GM12892 (cell line): ENCODE measurements around the gene LRRC47.
"Not testable (repeated sequence)": the region's sequence is repeated elsewhere in the genome, so short reads cannot be mapped to it uniquely, and the experiment has no call there.

ENCODE experiments used
- POLR2A ChIP-seq: IDR thresholded peaks from 2 replicates; pipeline ENCODE4 v1.6.1; 2011; ENCODE audit warnings: low read depth, low read length, control low read depth
- POLR2AphosphoS5 ChIP-seq: IDR thresholded peaks from 2 replicates; pipeline ENCODE4 v1.6.1; 2011; ENCODE audit warnings: low read depth, low read length, control low read depth

GRCh38 chr1:3810149-3810761 is 14.0 kb upstream of the LRRC47 start:
- TF ChIP-seq POLR2AphosphoS5, POLR2A: not testable (repeated sequence)
